OCI-LY1 (cell line): Measurements from ENCODE around the gene ATP9B.

Source experiments
- CTCF ChIP-seq: fragments of 200-600 bp; sonication (generic), shearing (Covaris generic); IDR thresholded peaks from 2 replicates; pipeline ENCODE4 v1.5.1; 2017; ENCODE audit warnings: mild to moderate bottlenecking, antibody characterized with exemption, low read length, moderate library complexity, mixed read lengths
- EZH2 ChIP-seq: fragments of 200-600 bp; sonication (generic), shearing (Covaris generic); IDR thresholded peaks from 2 replicates; pipeline ENCODE4 v1.8.0; 2017; ENCODE audit warnings: borderline replicate concordance, mixed run types, mild to moderate bottlenecking, antibody characterized with exemption, low read length, moderate library complexity, mixed read lengths

DNA sequence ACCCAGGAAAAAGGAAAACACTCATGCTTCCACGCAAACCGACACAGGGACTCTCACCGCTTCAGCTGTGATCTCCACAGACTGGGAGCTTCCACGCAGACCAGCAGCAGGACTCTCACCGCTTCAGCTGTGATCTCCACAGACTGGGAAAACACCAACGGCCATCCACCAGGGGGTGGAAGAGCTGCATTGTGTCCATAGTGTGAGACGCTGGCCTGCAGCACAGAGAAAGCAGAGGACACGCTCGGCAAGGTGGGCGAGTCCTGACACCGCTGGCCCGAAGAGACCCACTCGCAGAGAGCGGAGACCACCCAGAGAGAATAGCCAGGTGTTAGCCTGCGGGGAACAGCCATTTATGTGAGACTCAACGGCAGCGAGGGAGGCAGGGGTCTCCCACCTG lies 284.1 kb downstream of the ATP9B start:
- 0 out of 2 replicates have a peak, but pooled peaks have one; percentile 5 for TF ChIP-seq CTCF
- no peak for TF ChIP-seq EZH2
